Thyroid gland (tissue), 4 donors: ENCODE results near the gene TLL1. TPM values are rescaled to one million over a fixed set of nuclear protein-coding genes. Genes with fewer than 3 reads are reported as not detected.

Experiments
- DNase-seq, 2 donors: peaks; one replicate each; pipeline ENCODE4 v3.0.0-alpha.2; 2019
- H3K27ac ChIP-seq, 3 donors: fragments of 200-600 bp; sonication (generic); 1 replicate in 2 of 3; 2 replicates in 1 of 3; pipeline ENCODE4 v1.5.1; 2016 to 2019; ENCODE audit warnings: mild to moderate bottlenecking in 1 of 3, moderate library complexity in 1 of 3
- H3K27me3 ChIP-seq: fragments of 200-600 bp; sonication (generic); one replicate; pipeline ENCODE4 v1.5.1; 2019
- H3K36me3 ChIP-seq, 2 donors: fragments of 200-600 bp; sonication (generic); one replicate each; pipeline ENCODE4 v1.5.1; 2016 to 2019
- H3K4me1 ChIP-seq, 2 donors: fragments of 200-600 bp; sonication (generic); one replicate each; pipeline ENCODE4 v1.5.1; 2017 to 2019
- H3K4me3 ChIP-seq, 3 donors: fragments of 200-600 bp; sonication (generic); replicated peaks in 1 of 3; 1 replicate in 2 of 3; 2 replicates in 1 of 3; pipeline ENCODE4 v1.5.1; 2016; ENCODE audit warnings: mild to moderate bottlenecking in 1 of 3
- H3K9me3 ChIP-seq: fragments of 200-600 bp; sonication (generic); one replicate; pipeline ENCODE4 v1.5.1; 2017
- CTCF ChIP-seq, 6 experiments: fragments of 200-600 bp in 3 of 6; fragments of 450-650 bp in 3 of 6; sonication (generic) in 3 of 6; IDR thresholded peaks; one replicate each; pipeline ENCODE4 v1.5.1; 2016 to 2019; ENCODE audit warnings: antibody characterized with exemption in 6 of 6, mild to moderate bottlenecking in 2 of 6, inconsistent platforms in 1 of 6, moderate library complexity in 1 of 6
- POLR2A ChIP-seq, 2 donors: fragments of 450-650 bp; IDR thresholded peaks; one replicate each; pipeline ENCODE4 v1.6.1; 2017; ENCODE audit warnings: antibody characterized with exemption in 2 of 2, mild to moderate bottlenecking in 2 of 2, moderate library complexity in 1 of 2
- WGBS, 2 donors: methylation state at CpG; one replicate each; pipeline ENCODE4 v1.1.5; 2017; 5-methylcytosine and 5-hydroxymethylcytosine counted together
- intact Hi-C: fragments of 100-400 bp; cut with DNase I; formaldehyde crosslinking; loops from one replicate; pipeline ENCODE4 v1.15.1; 2023
- total RNA-seq, 4 donors: library from RNA; depleted of rRNA; stranded (reverse); fragments of >200 nt; gene quantifications; one replicate each; pipeline ENCODE4 v1.2.3, GENCODE V29; 2016

TLL1 gene
- total RNA-seq, 4 donors from 2014 or later = 6.0 to 10.3 (median 7.8) TPM

- Histone ChIP-seq H3K36me3 (no peaks in the 10 kb centered on the region), H3K27ac (peak overlapping the region in 2 of 3 donors; percentile 48 to 66), H3K9me3 (no peaks in the 10 kb centered on the region), H3K4me3 (peak overlapping the region in 2 of 3 donors; percentile 8 to 29), H3K27me3 (peaks cover 12% of the 10 kb centered on the region), H3K4me1 (peaks cover 6 to 18% of the 10 kb centered on the region in 2 donors)
- WGBS, 2 donors = 1% methylated on average over 16 to 33 of the region's 70 CpGs
- peak; percentile 27 to 31 for DNase-seq
- intact Hi-C loops = no loop called here
- TF ChIP-seq CTCF (IDR thresholded peaks at IDR 0.05) (no peak), POLR2A (IDR thresholded peaks at IDR 0.05) (no peak)
Observed at GRCh38 chr4:165873298-165874071, 448 bp downstream of the TLL1 start.

DNA sequence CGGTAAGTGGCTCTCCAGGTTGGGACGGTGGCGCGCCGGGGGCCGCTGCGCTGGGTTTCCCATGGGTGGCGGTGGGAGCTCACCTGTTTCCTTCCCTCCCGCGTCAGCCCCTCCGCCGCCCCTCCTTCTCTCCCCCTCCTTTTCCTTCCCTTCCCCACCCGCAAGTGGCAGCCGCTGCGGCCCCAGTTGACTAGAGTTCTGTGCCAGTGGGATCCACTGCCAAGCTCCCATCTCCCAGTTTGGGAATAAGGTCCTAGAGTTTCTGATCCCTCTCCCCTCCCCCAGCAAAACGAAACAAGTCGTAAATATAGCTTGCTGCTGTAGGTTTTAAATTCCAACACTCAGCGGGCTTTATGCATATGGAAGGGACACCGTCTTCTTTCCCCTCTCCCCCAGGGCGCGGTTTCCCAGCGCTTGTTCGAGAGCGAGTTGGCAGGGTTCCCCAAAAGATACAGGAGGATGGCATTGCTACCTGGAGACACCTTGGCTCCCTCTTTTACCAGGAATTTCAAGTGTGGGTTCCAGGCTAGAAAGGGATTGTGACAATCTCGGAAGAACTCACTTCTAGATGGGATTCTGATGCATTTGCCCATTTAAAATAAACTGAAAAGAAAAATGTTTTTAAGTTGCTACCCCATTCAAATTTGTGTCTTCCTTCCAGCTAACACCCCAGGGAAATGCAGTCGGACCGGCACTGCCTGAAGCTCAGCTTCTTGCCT, 1.2 kb downstream of the TLL1 start:
- H3K36me3 ChIP-seq = no peaks in the 10 kb centered on the region
- peak overlapping the region in 1 of 3 donors; percentile 66 for H3K27ac ChIP-seq
- peaks cover 6 to 18% of the 10 kb centered on the region in 2 donors for H3K4me1 ChIP-seq
- TF ChIP-seq CTCF (IDR thresholded peaks at IDR 0.05) (no peak), POLR2A (IDR thresholded peaks at IDR 0.05) (no peak)
- peaks cover 12% of the 10 kb centered on the region for H3K27me3 ChIP-seq
- intact Hi-C loops = no loop called here
- H3K4me3 ChIP-seq = peak overlapping the region in 2 of 3 donors; percentile 8 to 29
- DNase-seq = peak in 1 of 2 donors; percentile 4
- H3K9me3 ChIP-seq = no peaks in the 10 kb centered on the region
- WGBS, 2 donors = 3 to 4% methylated on average over 27 of the region's 27 CpGs

GRCh38 chr4:165874791-165875371, 1.8 kb downstream of the TLL1 start:
- peaks cover 12% of the 10 kb centered on the region for H3K27me3 ChIP-seq
- H3K36me3 ChIP-seq = no peaks in the 10 kb centered on the region
- no peak overlapping the region for H3K27ac ChIP-seq
- H3K4me3 ChIP-seq = peak overlapping the region in 1 of 3 donors; percentile 4
- TF ChIP-seq CTCF (IDR thresholded peaks at IDR 0.05) (no peak), POLR2A (IDR thresholded peaks at IDR 0.05) (no peak)
- no peaks in the 10 kb centered on the region for H3K9me3 ChIP-seq
- intact Hi-C loops = no loop called here
- peak; percentile 14 to 22 for DNase-seq
- peaks cover 6 to 18% of the 10 kb centered on the region in 2 donors for H3K4me1 ChIP-seq
- WGBS, 2 donors = 8 to 12% methylated on average over 29 to 36 of the region's 38 CpGs

DNA sequence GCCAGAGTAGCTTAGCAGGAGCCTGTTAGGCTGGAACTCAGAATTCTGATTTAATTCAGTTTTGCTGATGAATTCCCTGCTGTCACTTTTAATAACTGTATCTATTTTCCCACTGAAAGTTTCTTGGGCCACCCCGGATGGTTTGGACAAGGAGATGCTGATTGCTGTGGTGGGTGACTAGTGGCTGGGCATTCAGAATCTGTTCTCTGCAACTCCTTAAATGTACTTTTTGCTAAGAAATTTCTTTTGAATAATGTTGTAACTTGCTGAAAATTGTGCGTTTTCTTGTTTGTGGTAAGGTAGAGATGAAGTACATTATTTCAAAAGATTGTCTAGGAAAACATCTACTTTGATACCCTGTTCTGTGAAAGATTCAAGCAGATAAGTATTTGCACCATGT, 2.4 kb downstream of the TLL1 start:
- Histone ChIP-seq H3K4me3 (no peak overlapping the region), H3K36me3 (no peaks in the 10 kb centered on the region), H3K9me3 (no peaks in the 10 kb centered on the region), H3K4me1 (peaks cover 6 to 18% of the 10 kb centered on the region in 2 donors), H3K27me3 (peaks cover 12% of the 10 kb centered on the region), H3K27ac (no peak overlapping the region)
- DNase-seq = no peak
- 85 to 88% methylated on average over 2 of the region's 2 CpGs for WGBS, 2 donors
- intact Hi-C loops = no loop called here
- TF ChIP-seq CTCF (IDR thresholded peaks at IDR 0.05) = no peak
